ENCODE results near the gene ZNF438. TPM values are rescaled to one million over a fixed set of nuclear protein-coding genes. Genes with fewer than 3 reads are reported as not detected.
"Not testable (repeated sequence)": the region's sequence is repeated elsewhere in the genome, so short reads cannot be mapped to it uniquely, and the experiment has no call there.

Gene ZNF438
- total RNA-seq, 4 donors from 2014 or later = 3.7 to 8.3 (median 7.3) TPM

- Histone ChIP-seq H3K27me3 (no peaks in the 10 kb centered on the region), H3K4me3 (no peak overlapping the region), H3K9me3 (no peaks in the 10 kb centered on the region), H3K4me1 (no peaks in the 10 kb centered on the region), H3K36me3 (no peaks in the 10 kb centered on the region), H3K27ac (no peak overlapping the region)
- DNase-seq = no peak
- TF ChIP-seq CTCF (IDR thresholded peaks at IDR 0.05) = no peak
- TF ChIP-seq POLR2A (IDR thresholded peaks at IDR 0.05) = no peak
Measured at GRCh38 chr10:30988831-30989435, 42.7 kb downstream of the ZNF438 start.

- Histone ChIP-seq H3K36me3 (no peaks in the 10 kb centered on the region), H3K27me3 (no peaks in the 10 kb centered on the region), H3K27ac (no peak overlapping the region), H3K4me3 (no peak overlapping the region), H3K9me3 (no peaks in the 10 kb centered on the region), H3K4me1 (no peaks in the 10 kb centered on the region)
- no peak for DNase-seq
- no peak for TF ChIP-seq CTCF (IDR thresholded peaks at IDR 0.05)
- no peak for TF ChIP-seq POLR2A (IDR thresholded peaks at IDR 0.05)
Measured at GRCh38 chr10:30987463-30987862, 44.2 kb downstream of the ZNF438 start.

- no peak overlapping the region for H3K4me3 ChIP-seq
- DNase-seq = no peak
- H3K36me3 ChIP-seq = no peaks in the 10 kb centered on the region
- no peaks in the 10 kb centered on the region for H3K4me1 ChIP-seq
- no peaks in the 10 kb centered on the region for H3K9me3 ChIP-seq
- no peaks in the 10 kb centered on the region for H3K27me3 ChIP-seq
- no peak overlapping the region for H3K27ac ChIP-seq
- TF ChIP-seq CTCF (IDR thresholded peaks at IDR 0.05) (no peak), POLR2A (IDR thresholded peaks at IDR 0.05) (no peak)
Measured at GRCh38 chr10:30986053-30986555, 45.6 kb downstream of the ZNF438 start.

- Histone ChIP-seq H3K27me3 (no peaks in the 10 kb centered on the region), H3K27ac (no peak overlapping the region), H3K36me3 (no peaks in the 10 kb centered on the region), H3K9me3 (no peaks in the 10 kb centered on the region), H3K4me1 (no peaks in the 10 kb centered on the region), H3K4me3 (no peak overlapping the region)
- no peak for DNase-seq
- TF ChIP-seq POLR2A (IDR thresholded peaks at IDR 0.05) = no peak
Measured at GRCh38 chr10:30985512-30985911, 46.2 kb downstream of the ZNF438 start.

GRCh38 chr10:30984563-30985328, 46.9 kb downstream of the ZNF438 start:
- H3K4me3 ChIP-seq = no peak overlapping the region
- no peaks in the 10 kb centered on the region for H3K9me3 ChIP-seq
- H3K36me3 ChIP-seq = no peaks in the 10 kb centered on the region
- no peak overlapping the region for H3K27ac ChIP-seq
- no peaks in the 10 kb centered on the region for H3K27me3 ChIP-seq
- no peaks in the 10 kb centered on the region for H3K4me1 ChIP-seq
- DNase-seq = no peak
- TF ChIP-seq CTCF (IDR thresholded peaks at IDR 0.05) (no peak), POLR2A (IDR thresholded peaks at IDR 0.05) (no peak)

- not testable (repeated sequence) for H3K4me3 ChIP-seq, H3K27me3 ChIP-seq, H3K9me3 ChIP-seq, H3K27ac ChIP-seq, DNase-seq, H3K36me3 ChIP-seq, H3K4me1 ChIP-seq
Measured at GRCh38 chr10:30983209-30983608, 48.5 kb downstream of the ZNF438 start.

All from Peyer's patch (tissue), 4 donors.